KMS-11 (cell line): ENCODE results near the gene CHST11.
"Not testable (repeated sequence)": the region's sequence is repeated elsewhere in the genome, so short reads cannot be mapped to it uniquely, and the experiment has no call there.

Experiments
- H2AFZ ChIP-seq: fragments of 200-600 bp; sonication (generic); 2 replicates; pipeline ENCODE4 v1.6.1; 2016; ENCODE audit warnings: antibody characterized with exemption, mixed run types, low read depth
- H3K27ac ChIP-seq: fragments of 200-600 bp; sonication (generic); 2 replicates; pipeline ENCODE4 v1.6.1; 2016; ENCODE audit warnings: mild to moderate bottlenecking, mixed run types
- H3K27me3 ChIP-seq: fragments of 200-600 bp; sonication (generic); 2 replicates; pipeline ENCODE4 v1.6.1; 2017; ENCODE audit warnings: mild to moderate bottlenecking, low read depth, mixed run types, moderate library complexity; ENCODE audit not compliant: insufficient read depth
- H3K36me3 ChIP-seq: fragments of 200-600 bp; sonication (generic); 2 replicates; pipeline ENCODE4 v1.6.1; 2017; ENCODE audit warnings: mild to moderate bottlenecking, mixed run types; ENCODE audit not compliant: insufficient read depth
- H3K4me1 ChIP-seq: fragments of 200-600 bp; sonication (generic); 2 replicates; pipeline ENCODE4 v1.6.1; 2016; ENCODE audit warnings: mild to moderate bottlenecking, low read depth, mixed run types; ENCODE audit not compliant: poor library complexity, severe bottlenecking
- H3K4me2 ChIP-seq: fragments of 200-600 bp; sonication (generic); 2 replicates; pipeline ENCODE4 v1.7.0; 2016; ENCODE audit warnings: mild to moderate bottlenecking, mixed run types
- H3K4me3 ChIP-seq: fragments of 200-600 bp; sonication (generic); IDR thresholded peaks from 2 replicates; pipeline ENCODE4 v1.6.1; 2017; ENCODE audit warnings: low read depth, low read length, mixed read lengths; ENCODE audit not compliant: insufficient read depth
- H3K79me2 ChIP-seq: fragments of 200-600 bp; sonication (generic); 2 replicates; pipeline ENCODE4 v1.6.1; 2016; ENCODE audit warnings: low read depth, mixed run types; ENCODE audit not compliant: insufficient read depth
- H3K9ac ChIP-seq: fragments of 200-600 bp; sonication (generic); 2 replicates; pipeline ENCODE4 v1.6.1; 2016; ENCODE audit warnings: mild to moderate bottlenecking, mixed run types
- H4K20me1 ChIP-seq: fragments of 200-600 bp; sonication (generic); 2 replicates; pipeline ENCODE4 v1.6.1; 2016; ENCODE audit warnings: mild to moderate bottlenecking, mixed run types; ENCODE audit not compliant: insufficient read depth
- CTCF ChIP-seq: fragments of 200-600 bp; sonication (generic); conservative IDR thresholded peaks from 2 replicates; pipeline ENCODE4 v1.6.1; 2017; ENCODE audit warnings: low read depth, mild to moderate bottlenecking, antibody characterized with exemption, low read length, moderate library complexity, mixed read lengths

CHST11 gene

GRCh38 chr12:104743202-104743580 is 286.4 kb downstream of the CHST11 start:
- Histone ChIP-seq H3K9ac (no peak overlapping the region), H4K20me1 (no peaks in the 10 kb centered on the region), H3K27me3 (no peaks in the 10 kb centered on the region), H2AFZ (no peak overlapping the region), H3K27ac (no peak overlapping the region), H3K36me3 (no peaks in the 10 kb centered on the region), H3K4me3 (no peak overlapping the region), H3K79me2 (no peaks in the 10 kb centered on the region), H3K4me2 (no peak overlapping the region), H3K4me1 (no peaks in the 10 kb centered on the region)
- TF ChIP-seq CTCF = no peak

- H3K4me1 ChIP-seq, H3K27me3 ChIP-seq, H3K27ac ChIP-seq, H3K36me3 ChIP-seq, H4K20me1 ChIP-seq, H3K79me2 ChIP-seq, H3K9ac ChIP-seq, H2AFZ ChIP-seq, H3K4me2 ChIP-seq, H3K4me3 ChIP-seq: not testable (repeated sequence)
Measured at GRCh38 chr12:104743753-104744548, 287.2 kb downstream of the CHST11 start.

DNA sequence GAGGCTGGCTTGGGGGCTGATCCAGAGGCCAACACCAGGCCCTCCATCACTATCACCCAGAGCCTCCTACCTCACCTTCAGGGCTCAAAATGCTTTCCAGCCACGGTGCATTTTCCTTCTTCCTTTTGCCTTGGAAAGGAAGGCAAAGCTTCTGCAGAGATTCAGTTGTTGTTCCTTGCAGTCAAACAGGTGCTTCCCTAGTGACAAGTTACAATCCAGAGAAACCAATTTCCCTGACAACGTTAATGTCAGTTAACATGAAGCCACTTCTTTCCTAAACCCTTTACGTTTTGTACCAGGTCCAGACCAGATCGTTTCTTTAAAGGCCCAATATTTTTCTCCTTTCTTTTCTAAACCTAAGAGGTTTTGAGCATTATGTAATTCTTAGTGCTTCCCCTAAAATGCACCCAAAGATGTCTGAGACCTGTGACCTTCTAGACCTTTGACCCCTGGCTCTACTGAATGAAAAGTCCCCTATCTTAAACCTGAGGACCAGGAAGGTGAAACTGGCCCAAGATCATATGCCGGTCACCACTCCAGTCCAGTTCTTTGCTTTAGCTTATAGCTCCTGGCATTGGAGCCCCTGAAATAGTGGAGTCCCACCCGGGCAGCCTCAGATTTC is 289.8 kb downstream of the CHST11 start:
- Histone ChIP-seq H3K27me3 (no peaks in the 10 kb centered on the region), H3K9ac (no peak overlapping the region), H3K4me2 (no peak overlapping the region), H3K79me2 (no peaks in the 10 kb centered on the region), H2AFZ (no peak overlapping the region), H3K36me3 (no peaks in the 10 kb centered on the region), H3K4me1 (no peaks in the 10 kb centered on the region), H4K20me1 (no peaks in the 10 kb centered on the region), H3K27ac (no peak overlapping the region), H3K4me3 (no peak overlapping the region)
- TF ChIP-seq CTCF = no peak

DNA sequence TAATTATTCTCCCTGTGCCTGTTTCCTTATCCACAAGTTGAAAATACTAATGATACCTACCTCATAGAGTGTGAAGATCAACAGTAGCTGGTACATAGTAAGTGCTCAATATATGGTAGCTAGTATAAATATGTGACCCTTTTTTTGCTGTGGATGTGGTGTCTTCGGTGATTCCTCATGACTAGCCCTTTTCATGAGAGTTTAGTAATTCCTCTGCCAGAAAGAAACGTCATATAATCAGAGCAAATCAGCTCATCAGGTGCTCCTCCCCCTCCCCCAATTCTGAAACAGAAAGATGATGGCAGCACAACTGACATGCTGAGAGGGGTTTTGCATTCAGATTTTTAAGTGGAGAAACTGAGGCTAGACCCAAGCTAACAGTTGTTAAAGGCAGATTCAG is 290.6 kb downstream of the CHST11 start:
- no peaks in the 10 kb centered on the region for H4K20me1 ChIP-seq
- no peak overlapping the region for H2AFZ ChIP-seq
- H3K9ac ChIP-seq = no peak overlapping the region
- H3K4me2 ChIP-seq = no peak overlapping the region
- TF ChIP-seq CTCF = no peak
- no peaks in the 10 kb centered on the region for H3K27me3 ChIP-seq
- no peak overlapping the region for H3K27ac ChIP-seq
- H3K4me3 ChIP-seq = no peak overlapping the region
- H3K79me2 ChIP-seq = no peaks in the 10 kb centered on the region
- no peaks in the 10 kb centered on the region for H3K36me3 ChIP-seq
- H3K4me1 ChIP-seq = no peaks in the 10 kb centered on the region

DNA sequence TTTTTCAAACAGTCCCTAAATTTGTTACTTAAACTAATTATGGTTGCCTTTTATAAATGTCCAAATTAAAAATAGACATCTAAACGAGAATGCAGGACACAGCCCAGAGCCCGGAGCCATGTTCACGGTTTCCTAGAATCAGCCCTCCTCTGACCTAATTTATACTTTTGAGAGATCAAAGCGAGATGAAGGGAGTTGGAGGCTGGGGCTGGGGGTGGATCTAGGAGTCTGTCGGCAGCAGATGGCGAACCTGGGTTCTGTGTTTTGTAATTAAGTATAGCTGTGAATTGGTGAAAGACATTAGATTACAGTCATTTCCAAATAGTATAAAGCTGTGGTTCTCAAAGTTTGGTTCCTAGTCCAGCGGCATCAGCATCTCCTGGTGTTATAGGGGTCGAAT is 291.2 kb downstream of the CHST11 start:
- Histone ChIP-seq H4K20me1 (no peaks in the 10 kb centered on the region), H3K9ac (no peak overlapping the region), H3K4me2 (no peak overlapping the region), H2AFZ (no peak overlapping the region), H3K79me2 (no peaks in the 10 kb centered on the region), H3K36me3 (no peaks in the 10 kb centered on the region), H3K4me3 (no peak overlapping the region), H3K27me3 (no peaks in the 10 kb centered on the region), H3K27ac (no peak overlapping the region), H3K4me1 (no peaks in the 10 kb centered on the region)
- no peak for TF ChIP-seq CTCF
